ENCODE results near the gene APP. TPM values are rescaled to one million over a fixed set of nuclear protein-coding genes. Genes with fewer than 3 reads are reported as not detected.

The APP gene
- total RNA-seq, 5 donors from 2014 or later (not counting 1 experiment from before 2014, with no cell fraction given): 33.7 to 44.7 (median 37.5) TPM

GRCh38 chr21:25896501-25897056 is 274.0 kb downstream of the APP start:
- H3K4me1 ChIP-seq (ENCODE audit: control insufficient read depth in 1 of 2, extremely low read depth in 1 of 2, insufficient read depth in 2 of 2, low read length in 2 of 2): peaks cover 0 to 3% of the 10 kb centered on the region in 2 experiments
- H3K4me3 ChIP-seq (ENCODE audit: control insufficient read depth in 1 of 2, extremely low read depth in 1 of 2, low read length in 1 of 2): no peak overlapping the region
- no CpG with 5 or more reads among the region's 4 CpGs for WGBS (ENCODE audit: insufficient coverage)
- ChIA-PET POLR2A (no interaction called here), CTCF (interaction anchor here (0.6 to 1.9 kb wide), 8 partner anchors 18 to 825 kb away, joined by 3 to 8 read pairs (median 4); partner anchors contain the start of gene APP (in 1 of the 2))
- no peak for ATAC-seq (replicated peaks in 1 of 4)
- no peaks in the 10 kb centered on the region for H3K27me3 Mint-ChIP-seq
- H3K27ac ChIP-seq (ENCODE audit: low read length): no peak overlapping the region
- no peaks in the 10 kb centered on the region for H3K27me3 ChIP-seq (replicated peaks in 1 of 2; ENCODE audit: control insufficient read depth in 2 of 2, extremely low read depth in 1 of 2, insufficient read depth in 2 of 2, low read length in 1 of 2)
- peaks cover 7 to 13% (median 10%) of the 10 kb centered on the region in 3 donors for H3K4me1 Mint-ChIP-seq
- H3K27ac Mint-ChIP-seq: peak overlapping the region in 1 of 2 donors; percentile 20
- H3K9me3 Mint-ChIP-seq: no peaks in the 10 kb centered on the region
- no peak overlapping the region for H3K4me3 Mint-ChIP-seq
- peaks cover 6% of the 10 kb centered on the region for H3K36me3 Mint-ChIP-seq
- DNase-seq: no peak
- H3K9me3 ChIP-seq: no peaks in the 10 kb centered on the region
- H3K36me3 ChIP-seq (ENCODE audit: control insufficient read depth in 2 of 2, extremely low read depth in 1 of 2, insufficient read depth in 1 of 2, low read length in 1 of 2): no peaks in the 10 kb centered on the region

GRCh38 chr21:25895565-25896205 is 274.9 kb downstream of the APP start:
- WGBS (ENCODE audit: insufficient coverage): no CpG with 5 or more reads among the region's 6 CpGs
- no peaks in the 10 kb centered on the region for H3K36me3 ChIP-seq (ENCODE audit: control insufficient read depth in 2 of 2, extremely low read depth in 1 of 2, insufficient read depth in 1 of 2, low read length in 1 of 2)
- CTCF ChIA-PET: interaction anchor here (0.5 to 1.9 kb wide), 11 partner anchors 9 to 822 kb away, joined by 3 to 8 read pairs (median 3); partner anchors contain the start of gene APP (in 1 of the 2)
- no peak overlapping the region for H3K27ac ChIP-seq (ENCODE audit: low read length)
- DNase-seq (peak in 9 of 35 experiments; percentile 1 to 43 (median 5)), ATAC-seq (replicated peaks in 1 of 4) (peak; percentile 34 to 68 (median 58))
- H3K4me1 Mint-ChIP-seq: peaks cover 7 to 13% (median 10%) of the 10 kb centered on the region in 3 donors
- no peak overlapping the region for H3K4me3 ChIP-seq (ENCODE audit: control insufficient read depth in 1 of 2, extremely low read depth in 1 of 2, low read length in 1 of 2)
- POLR2A ChIA-PET: interaction anchor here in 1 of 2 donors (0.6 kb wide), 1 partner anchor 16 kb away, joined by 3 read pairs; no protein-coding TSS in a partner anchor
- no peaks in the 10 kb centered on the region for H3K27me3 Mint-ChIP-seq
- no peak overlapping the region for H3K27ac Mint-ChIP-seq
- no peaks in the 10 kb centered on the region for H3K27me3 ChIP-seq (replicated peaks in 1 of 2; ENCODE audit: control insufficient read depth in 2 of 2, extremely low read depth in 1 of 2, insufficient read depth in 2 of 2, low read length in 1 of 2)
- H3K9me3 Mint-ChIP-seq: no peaks in the 10 kb centered on the region
- H3K36me3 Mint-ChIP-seq: peaks cover 10% of the 10 kb centered on the region
- H3K4me1 ChIP-seq (ENCODE audit: control insufficient read depth in 1 of 2, extremely low read depth in 1 of 2, insufficient read depth in 2 of 2, low read length in 2 of 2): peaks cover 0 to 3% of the 10 kb centered on the region in 2 experiments
- H3K9me3 ChIP-seq: no peaks in the 10 kb centered on the region
- no peak overlapping the region for H3K4me3 Mint-ChIP-seq

GRCh38 chr21:25893191-25893590 is 277.4 kb downstream of the APP start:
- POLR2A ChIA-PET: no interaction called here
- H3K27ac Mint-ChIP-seq: no peak overlapping the region
- H3K4me3 ChIP-seq (ENCODE audit: control insufficient read depth in 1 of 2, extremely low read depth in 1 of 2, low read length in 1 of 2): no peak overlapping the region
- peaks cover 0 to 3% of the 10 kb centered on the region in 2 experiments for H3K4me1 ChIP-seq (ENCODE audit: control insufficient read depth in 1 of 2, extremely low read depth in 1 of 2, insufficient read depth in 2 of 2, low read length in 2 of 2)
- H3K36me3 ChIP-seq (ENCODE audit: control insufficient read depth in 2 of 2, extremely low read depth in 1 of 2, insufficient read depth in 1 of 2, low read length in 1 of 2): peaks cover 0 to 5% of the 10 kb centered on the region in 2 donors
- CTCF ChIA-PET: interaction anchor here in 1 of 2 donors (0.7 kb wide), 1 partner anchor 501 kb away, joined by 3 read pairs; no protein-coding TSS in a partner anchor
- no peaks in the 10 kb centered on the region for H3K9me3 ChIP-seq
- H3K36me3 Mint-ChIP-seq: peaks cover 19% of the 10 kb centered on the region
- ATAC-seq (replicated peaks in 1 of 4): no peak
- DNase-seq: no peak
- no peaks in the 10 kb centered on the region for H3K27me3 ChIP-seq (replicated peaks in 1 of 2; ENCODE audit: control insufficient read depth in 2 of 2, extremely low read depth in 1 of 2, insufficient read depth in 2 of 2, low read length in 1 of 2)
- peaks cover 7 to 13% (median 10%) of the 10 kb centered on the region in 3 donors for H3K4me1 Mint-ChIP-seq
- no peaks in the 10 kb centered on the region for H3K9me3 Mint-ChIP-seq
- H3K4me3 Mint-ChIP-seq: no peak overlapping the region
- no peak overlapping the region for H3K27ac ChIP-seq (ENCODE audit: low read length)
- WGBS (ENCODE audit: insufficient coverage): no CpG with 5 or more reads among the region's 1 CpG
- no peaks in the 10 kb centered on the region for H3K27me3 Mint-ChIP-seq

GRCh38 chr21:25891596-25891995 is 279.0 kb downstream of the APP start:
- Histone ChIP-seq H3K4me3 (ENCODE audit: control insufficient read depth in 1 of 2, extremely low read depth in 1 of 2, low read length in 1 of 2) (no peak overlapping the region), H3K27ac (ENCODE audit: low read length) (no peak overlapping the region), H3K36me3 (ENCODE audit: control insufficient read depth in 2 of 2, extremely low read depth in 1 of 2, insufficient read depth in 1 of 2, low read length in 1 of 2) (peaks cover 0 to 5% of the 10 kb centered on the region in 2 donors), H3K9me3 (no peaks in the 10 kb centered on the region), H3K27me3 (replicated peaks in 1 of 2; ENCODE audit: control insufficient read depth in 2 of 2, extremely low read depth in 1 of 2, insufficient read depth in 2 of 2, low read length in 1 of 2) (no peaks in the 10 kb centered on the region), H3K4me1 (ENCODE audit: control insufficient read depth in 1 of 2, extremely low read depth in 1 of 2, insufficient read depth in 2 of 2, low read length in 2 of 2) (peaks cover 0 to 3% of the 10 kb centered on the region in 2 experiments)
- CTCF ChIA-PET: no interaction called here
- Mint-ChIP-seq H3K4me3 (no peak overlapping the region), H3K4me1 (peaks cover 0 to 9% (median 8%) of the 10 kb centered on the region in 3 donors), H3K36me3 (peaks cover 25% of the 10 kb centered on the region), H3K27ac (no peak overlapping the region), H3K27me3 (no peaks in the 10 kb centered on the region), H3K9me3 (no peaks in the 10 kb centered on the region)
- POLR2A ChIA-PET: no interaction called here
- WGBS (ENCODE audit: insufficient coverage): no CpG with 5 or more reads among the region's 5 CpGs
- DNase-seq: no peak
- ATAC-seq (replicated peaks in 1 of 4): no peak

- no peaks in the 10 kb centered on the region for H3K4me1 Mint-ChIP-seq
- POLR2A ChIA-PET: no interaction called here
- no peak overlapping the region for H3K4me3 Mint-ChIP-seq
- peaks cover 0 to 5% of the 10 kb centered on the region in 2 donors for H3K36me3 ChIP-seq (ENCODE audit: control insufficient read depth in 2 of 2, extremely low read depth in 1 of 2, insufficient read depth in 1 of 2, low read length in 1 of 2)
- H3K27ac ChIP-seq (ENCODE audit: low read length): no peak overlapping the region
- no peaks in the 10 kb centered on the region for H3K27me3 Mint-ChIP-seq
- no peak overlapping the region for H3K4me3 ChIP-seq (ENCODE audit: control insufficient read depth in 1 of 2, extremely low read depth in 1 of 2, low read length in 1 of 2)
- peaks cover 25% of the 10 kb centered on the region for H3K36me3 Mint-ChIP-seq
- CTCF ChIA-PET: no interaction called here
- no peak for DNase-seq
- no peak overlapping the region for H3K27ac Mint-ChIP-seq
- ATAC-seq (replicated peaks in 1 of 4): no peak
- no peaks in the 10 kb centered on the region for H3K9me3 ChIP-seq
- no peaks in the 10 kb centered on the region for H3K9me3 Mint-ChIP-seq
- no peaks in the 10 kb centered on the region for H3K27me3 ChIP-seq (replicated peaks in 1 of 2; ENCODE audit: control insufficient read depth in 2 of 2, extremely low read depth in 1 of 2, insufficient read depth in 2 of 2, low read length in 1 of 2)
- H3K4me1 ChIP-seq (ENCODE audit: control insufficient read depth in 1 of 2, extremely low read depth in 1 of 2, insufficient read depth in 2 of 2, low read length in 2 of 2): no peaks in the 10 kb centered on the region
- no CpG with 5 or more reads among the region's 2 CpGs for WGBS (ENCODE audit: insufficient coverage)
Observed at GRCh38 chr21:25890001-25890400, 280.6 kb downstream of the APP start.

- no peaks in the 10 kb centered on the region for H3K27me3 Mint-ChIP-seq
- H3K9me3 Mint-ChIP-seq: no peaks in the 10 kb centered on the region
Observed at GRCh38 chr21:25888711-25889110, 281.9 kb downstream of the APP start.

More at GRCh38 chr21:25888711-25889110, 281.9 kb downstream of the APP start:
- no peak for DNase-seq
- ChIA-PET CTCF (interaction anchor here in 1 of 2 donors (0.6 kb wide), 1 partner anchor 773 kb away, joined by 3 read pairs; no protein-coding TSS in a partner anchor), POLR2A (interaction anchor here in 1 of 2 donors (0.6 kb wide), 1 partner anchor 145 kb away, joined by 3 read pairs; no protein-coding TSS in a partner anchor)
- H3K4me1 Mint-ChIP-seq: no peaks in the 10 kb centered on the region
- Histone ChIP-seq H3K4me1 (ENCODE audit: control insufficient read depth in 1 of 2, extremely low read depth in 1 of 2, insufficient read depth in 2 of 2, low read length in 2 of 2) (no peaks in the 10 kb centered on the region), H3K9me3 (no peaks in the 10 kb centered on the region), H3K4me3 (ENCODE audit: control insufficient read depth in 1 of 2, extremely low read depth in 1 of 2, low read length in 1 of 2) (no peak overlapping the region), H3K27me3 (replicated peaks in 1 of 2; ENCODE audit: control insufficient read depth in 2 of 2, extremely low read depth in 1 of 2, insufficient read depth in 2 of 2, low read length in 1 of 2) (no peaks in the 10 kb centered on the region), H3K27ac (ENCODE audit: low read length) (no peak overlapping the region), H3K36me3 (ENCODE audit: control insufficient read depth in 2 of 2, extremely low read depth in 1 of 2, insufficient read depth in 1 of 2, low read length in 1 of 2) (peaks cover 2 to 5% of the 10 kb centered on the region in 2 donors)
- H3K27ac Mint-ChIP-seq: no peak overlapping the region
- ATAC-seq (replicated peaks in 1 of 4): no peak
- H3K4me3 Mint-ChIP-seq: no peak overlapping the region
- WGBS (ENCODE audit: insufficient coverage): 85% methylated on average over 4 of the region's 9 CpGs
- H3K36me3 Mint-ChIP-seq: peaks cover 25% of the 10 kb centered on the region

Measured in T-cell (primary cell).